Activated gamma-delta T cell (primary cell): ENCODE data around the gene FAAP100.

Experiments
- DNase-seq: peaks from one replicate; lab custom pipeline; 2025; lab: John Stamatoyannopoulos, UW

FAAP100 gene

GRCh38 chr17:81511804-81512561 lies 40.2 kb downstream of the FAAP100 start:
- no peak for DNase-seq

- no peak for DNase-seq
Measured at GRCh38 chr17:81511554-81511803, 40.7 kb downstream of the FAAP100 start.

- DNase-seq: no peak
Measured at GRCh38 chr17:81510785-81511553, 41.2 kb downstream of the FAAP100 start.

GRCh38 chr17:81509972-81510784 lies 42.0 kb downstream of the FAAP100 start:
- no peak for DNase-seq

- no peak for DNase-seq
Measured at GRCh38 chr17:81509207-81509971, 42.8 kb downstream of the FAAP100 start.

- no peak for DNase-seq
Measured at GRCh38 chr17:81508639-81509206, 43.4 kb downstream of the FAAP100 start.

GRCh38 chr17:81503619-81504018 lies 48.5 kb downstream of the FAAP100 start:
- DNase-seq: no peak

GRCh38 chr17:81502471-81503017 lies 49.6 kb downstream of the FAAP100 start:
- DNase-seq: no peak

GRCh38 chr17:81500047-81500446 lies 52.1 kb downstream of the FAAP100 start:
- no peak for DNase-seq

- DNase-seq: no peak
Measured at GRCh38 chr17:81499601-81499970, 52.6 kb downstream of the FAAP100 start.

GRCh38 chr17:81498953-81499600 lies 53.1 kb downstream of the FAAP100 start:
- no peak for DNase-seq

GRCh38 chr17:81494626-81495377 lies 57.4 kb downstream of the FAAP100 start:
- no peak for DNase-seq

- DNase-seq: no peak
Measured at GRCh38 chr17:81493198-81494038, 58.7 kb downstream of the FAAP100 start.

GRCh38 chr17:81492706-81493105 lies 59.4 kb downstream of the FAAP100 start:
- DNase-seq: no peak

GRCh38 chr17:81492202-81492601 lies 60.0 kb downstream of the FAAP100 start:
- no peak for DNase-seq

GRCh38 chr17:81491761-81492160 lies 60.4 kb downstream of the FAAP100 start:
- no peak for DNase-seq

- no peak for DNase-seq
Measured at GRCh38 chr17:81491181-81491581, 61.0 kb downstream of the FAAP100 start.

- DNase-seq: no peak
Measured at GRCh38 chr17:81489998-81490992, 61.9 kb downstream of the FAAP100 start.
